HFF-Myc (cell line): ENCODE measurements around the gene ACSS3.

Experiments
- DNase-seq: peaks from one replicate; pipeline ENCODE4 v3.0.0-alpha.2; 2011; ENCODE audit warnings: low read depth; ENCODE audit errors: extremely low read depth
- H3K4me3 ChIP-seq: replicated peaks from 2 replicates; pipeline ENCODE4 v1.5.1; 2011; ENCODE audit warnings: low read depth, mild to moderate bottlenecking, control low read depth, low read length
- TF ChIP-seq, protein P1 (sequence below): IDR thresholded peaks from 2 replicates; pipeline ENCODE4 v1.5.1; 2012; ENCODE audit warnings: mild to moderate bottlenecking, low read depth, low read length, control low read depth; ENCODE audit errors: missing control alignments

ACSS3 gene

DNA sequence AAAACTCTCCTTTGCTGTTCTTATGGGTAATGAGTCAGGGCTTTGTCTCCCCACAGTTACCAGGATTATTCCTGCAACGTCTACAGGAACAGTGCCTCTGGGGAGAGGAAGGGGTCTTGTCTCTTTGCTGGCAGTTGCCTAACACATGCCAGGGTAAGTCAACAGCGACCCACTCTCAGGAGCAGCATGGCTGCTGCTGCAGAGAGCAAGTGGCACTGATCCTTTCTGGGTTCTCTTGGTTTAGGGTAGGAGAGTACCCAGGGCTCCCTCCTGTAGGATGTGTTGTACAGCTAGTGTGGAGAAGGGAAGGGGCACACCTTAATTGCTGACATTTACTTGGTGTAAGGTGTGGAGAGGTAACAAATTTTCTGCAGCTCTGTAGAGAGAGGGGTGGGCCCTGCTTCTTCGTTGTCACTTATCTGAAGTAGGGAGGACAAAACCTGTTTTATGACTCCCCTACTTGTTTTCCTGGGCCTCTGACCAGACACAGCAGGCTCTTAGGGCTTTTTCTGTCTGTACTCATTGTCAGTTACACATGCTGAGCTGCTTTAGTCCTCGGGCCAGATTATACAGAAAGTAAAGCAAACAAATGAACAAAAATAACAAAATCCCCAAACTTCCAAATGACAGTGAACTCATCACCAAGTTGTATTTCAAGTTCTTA lies 168.2 kb downstream of the ACSS3 start:
- DNase-seq = no peak
- TF ChIP-seq, protein P1, sequence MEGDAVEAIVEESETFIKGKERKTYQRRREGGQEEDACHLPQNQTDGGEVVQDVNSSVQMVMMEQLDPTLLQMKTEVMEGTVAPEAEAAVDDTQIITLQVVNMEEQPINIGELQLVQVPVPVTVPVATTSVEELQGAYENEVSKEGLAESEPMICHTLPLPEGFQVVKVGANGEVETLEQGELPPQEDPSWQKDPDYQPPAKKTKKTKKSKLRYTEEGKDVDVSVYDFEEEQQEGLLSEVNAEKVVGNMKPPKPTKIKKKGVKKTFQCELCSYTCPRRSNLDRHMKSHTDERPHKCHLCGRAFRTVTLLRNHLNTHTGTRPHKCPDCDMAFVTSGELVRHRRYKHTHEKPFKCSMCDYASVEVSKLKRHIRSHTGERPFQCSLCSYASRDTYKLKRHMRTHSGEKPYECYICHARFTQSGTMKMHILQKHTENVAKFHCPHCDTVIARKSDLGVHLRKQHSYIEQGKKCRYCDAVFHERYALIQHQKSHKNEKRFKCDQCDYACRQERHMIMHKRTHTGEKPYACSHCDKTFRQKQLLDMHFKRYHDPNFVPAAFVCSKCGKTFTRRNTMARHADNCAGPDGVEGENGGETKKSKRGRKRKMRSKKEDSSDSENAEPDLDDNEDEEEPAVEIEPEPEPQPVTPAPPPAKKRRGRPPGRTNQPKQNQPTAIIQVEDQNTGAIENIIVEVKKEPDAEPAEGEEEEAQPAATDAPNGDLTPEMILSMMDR = no peak
- no peak overlapping the region for H3K4me3 ChIP-seq

DNA sequence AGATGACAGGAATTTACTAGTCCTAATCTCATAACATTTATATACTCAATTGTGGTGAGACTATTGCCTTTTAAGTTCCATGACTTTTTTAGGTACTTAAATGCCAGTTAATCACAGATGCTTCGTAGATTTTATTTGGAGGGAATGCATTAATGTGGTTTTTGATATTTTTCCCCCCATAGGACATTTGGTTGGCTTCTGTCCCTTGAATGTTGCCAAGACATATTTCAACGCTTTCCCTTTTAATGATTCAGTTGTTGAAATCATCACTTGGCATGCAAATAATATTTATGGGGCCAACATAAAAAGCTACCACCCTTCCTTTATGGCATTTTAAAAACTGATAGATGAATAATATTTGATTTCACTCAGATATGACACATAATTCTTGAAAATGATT lies 172.1 kb downstream of the ACSS3 start:
- no peak overlapping the region for H3K4me3 ChIP-seq
- DNase-seq = no peak
- TF ChIP-seq, protein P1 = no peak

DNA sequence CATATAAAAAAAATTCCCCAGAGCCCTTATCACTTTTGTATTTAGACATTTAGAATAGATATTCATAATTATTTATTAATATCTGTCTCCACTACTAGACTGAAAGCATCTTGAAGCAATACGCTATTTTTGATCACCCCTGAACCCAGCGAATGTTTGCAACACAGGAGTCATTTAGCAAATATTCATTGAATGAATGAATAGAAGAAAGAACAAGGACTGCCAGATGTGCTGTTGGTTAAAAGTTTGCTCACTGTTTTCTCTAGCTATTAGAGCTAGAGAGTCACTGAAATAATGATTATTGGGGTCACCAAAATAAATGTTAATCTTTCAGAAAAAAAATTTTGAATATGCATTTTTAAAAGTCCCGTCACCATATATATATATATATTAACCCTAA lies 174.3 kb downstream of the ACSS3 start:
- TF ChIP-seq, protein P1 = no peak
- no peak for DNase-seq
- H3K4me3 ChIP-seq = no peak overlapping the region

DNA sequence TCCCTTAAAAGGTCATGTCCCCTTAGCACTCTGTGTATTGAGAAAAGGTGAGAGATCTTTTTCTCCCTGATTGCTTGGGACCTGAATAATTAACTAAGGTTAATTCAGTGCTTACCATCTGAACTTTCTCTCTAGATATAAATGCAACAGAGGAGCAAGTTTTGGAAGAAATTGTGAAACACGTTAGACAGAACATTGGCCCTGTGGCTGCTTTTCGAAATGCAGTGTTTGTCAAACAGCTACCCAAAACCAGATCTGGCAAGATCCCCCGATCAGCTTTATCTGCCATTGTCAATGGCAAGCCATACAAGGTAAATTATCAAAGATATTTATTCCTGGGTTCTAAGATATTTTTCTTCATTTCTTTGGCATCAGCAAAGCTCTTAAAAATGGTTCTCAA lies 175.5 kb downstream of the ACSS3 start:
- no peak for DNase-seq
- TF ChIP-seq, protein P1 = no peak
- H3K4me3 ChIP-seq = no peak overlapping the region

DNA sequence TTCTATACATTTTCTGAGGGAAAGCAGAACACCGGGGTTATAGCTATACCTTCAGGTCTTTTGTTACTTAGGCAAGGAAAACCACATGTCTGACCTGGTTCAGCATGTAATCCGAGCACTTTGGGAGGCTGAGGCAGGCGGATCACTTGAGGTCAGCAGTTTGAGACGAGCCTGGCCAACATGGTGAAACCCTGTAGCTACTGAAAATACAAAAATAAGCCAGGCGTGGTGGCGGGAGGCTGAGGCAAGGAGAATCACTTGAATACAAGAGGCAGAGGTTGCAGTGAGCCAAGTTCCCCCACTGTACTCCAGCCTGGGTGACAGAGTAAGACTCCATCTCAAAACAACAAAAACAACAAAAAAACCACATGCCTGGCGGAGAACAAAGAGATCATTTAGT lies 177.6 kb downstream of the ACSS3 start:
- TF ChIP-seq, protein P1 = no peak
- no peak for DNase-seq
- no peak overlapping the region for H3K4me3 ChIP-seq

DNA sequence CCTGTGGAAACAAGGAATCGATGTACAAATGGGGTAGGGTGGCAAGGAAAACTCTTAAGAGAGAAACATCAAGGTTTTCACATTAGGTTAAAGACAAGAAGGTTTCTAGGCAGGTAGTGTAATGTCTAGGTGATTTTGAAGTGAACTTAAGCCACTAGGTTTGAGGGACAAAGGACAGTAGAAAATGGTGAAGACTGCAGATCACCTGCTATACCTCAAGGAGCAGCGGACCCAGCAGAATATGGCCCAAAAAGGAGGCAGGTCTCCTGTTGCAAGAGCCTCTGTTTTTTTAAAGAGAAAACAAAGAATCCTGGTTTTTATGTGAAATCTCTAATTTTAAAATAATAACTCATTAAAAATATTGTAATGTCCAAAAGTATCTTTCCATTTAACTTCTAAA lies 178.1 kb downstream of the ACSS3 start:
- no peak for DNase-seq
- H3K4me3 ChIP-seq = no peak overlapping the region
- TF ChIP-seq, protein P1 = no peak
